ENCODE data around the gene LPIN1. TPM values are rescaled to one million over a fixed set of nuclear protein-coding genes. Genes with fewer than 3 reads are reported as not detected.
A peak's percentile ranks its signal among the peaks of the same experiment; 100 is the strongest.

Gene LPIN1
- total RNA-seq, 2 experiments from 2014 or later: 115 to 128 TPM

DNA sequence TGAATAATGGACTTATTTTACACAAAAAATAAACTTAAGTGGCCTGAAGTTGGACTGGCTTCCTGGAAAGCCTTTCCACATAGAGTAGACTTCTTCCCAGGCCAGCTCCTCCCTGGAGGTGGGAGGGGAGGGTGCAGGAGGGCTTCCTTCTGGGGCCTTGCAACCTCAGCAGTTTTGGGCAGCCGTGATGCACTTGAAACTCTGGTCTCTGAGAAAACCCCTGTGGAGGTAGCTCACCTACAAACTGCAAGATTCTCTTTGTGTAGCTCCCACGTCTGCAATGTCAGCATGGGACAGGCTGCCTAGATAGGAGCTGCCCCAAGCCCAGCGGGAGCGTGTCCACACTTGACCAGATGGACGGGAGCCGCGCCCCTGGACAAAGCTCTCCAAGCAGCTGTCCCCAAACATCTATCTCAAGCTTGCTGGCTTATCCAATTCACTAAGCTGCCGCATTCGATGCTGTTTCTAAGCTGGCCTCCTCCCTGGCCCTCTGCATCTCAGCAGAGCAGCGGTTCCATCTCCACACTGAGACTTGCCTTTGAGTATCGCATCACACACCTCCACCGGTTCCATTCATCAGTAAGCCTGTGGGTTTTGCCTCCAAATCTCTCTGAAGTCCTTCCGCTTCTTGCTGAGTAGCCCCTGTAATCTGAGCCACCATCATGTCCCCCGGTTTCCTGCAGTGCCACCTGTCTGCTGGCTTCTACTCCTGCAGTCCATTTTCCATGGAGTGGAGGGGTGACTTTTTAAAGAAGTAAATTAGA, 1.6 kb upstream of the LPIN1 start:
- H3K36me3 Mint-ChIP-seq (ENCODE audit: low read depth): no peaks in the 10 kb centered on the region
- POLR2A ChIA-PET: interaction anchor here (0.6 to 2.1 kb wide), 7 partner anchors 8 to 613 kb away, joined by 3 to 14 read pairs (median 4); no protein-coding TSS in a partner anchor
- Histone ChIP-seq H3K9me3 (ENCODE audit: control insufficient read depth in 1 of 2, insufficient read depth in 1 of 2, low read length in 2 of 2) (no peaks in the 10 kb centered on the region), H3K4me1 (ENCODE audit: insufficient read depth, low read length) (peaks cover 61% of the 10 kb centered on the region), H3K27ac (ENCODE audit: low read depth in 1 of 2, low read length in 2 of 2) (peak overlapping the region in 1 of 2 donors; percentile 61), H3K27me3 (ENCODE audit: control insufficient read depth in 1 of 2, insufficient read depth in 2 of 2, low read length in 2 of 2) (no peaks in the 10 kb centered on the region), H3K36me3 (ENCODE audit: insufficient read depth, low read length) (no peaks in the 10 kb centered on the region), H3K4me3 (ENCODE audit: low read length) (peak overlapping the region; percentile 34)
- peak overlapping the region; percentile 77 for H3K4me3 Mint-ChIP-seq
- no peaks in the 10 kb centered on the region for H3K27me3 Mint-ChIP-seq
- CTCF ChIA-PET: interaction anchor here (1.2 to 2.6 kb wide), 3 partner anchors 9 to 52 kb away, joined by 4 to 10 read pairs (median 5); no protein-coding TSS in a partner anchor
- ATAC-seq (ENCODE audit: poor library complexity) (peak; percentile 35), DNase-seq (peak in 5 of 14 experiments; percentile 31 to 66 (median 54))
- H3K9me3 Mint-ChIP-seq: no peaks in the 10 kb centered on the region
- peak overlapping the region; percentile 76 for H3K27ac Mint-ChIP-seq
- intact Hi-C loops (cut with DNase I, micrococcal nuclease): loop anchor here (2.0 to 10.0 kb wide), 5 partner anchors 52 to 982 kb away; partner anchors contain the start of genes PDIA6 (in 1 of the 2), ROCK2 (in 1 of the 2) and SLC66A3 (in 1 of the 2)
- peak; percentile 44 for TF ChIP-seq CTCF (IDR thresholded peaks at IDR 0.05)
- peaks cover 62% of the 10 kb centered on the region for H3K4me1 Mint-ChIP-seq (ENCODE audit: low read depth)

GRCh38 chr2:11745613-11746375, 638 bp upstream of the LPIN1 start:
- no peak for TF ChIP-seq CTCF (IDR thresholded peaks at IDR 0.05)
- Mint-ChIP-seq H3K9me3 (no peaks in the 10 kb centered on the region), H3K4me3 (peak overlapping the region; percentile 77), H3K36me3 (ENCODE audit: low read depth) (no peaks in the 10 kb centered on the region), H3K27me3 (no peaks in the 10 kb centered on the region), H3K4me1 (ENCODE audit: low read depth) (peaks cover 72% of the 10 kb centered on the region), H3K27ac (peak overlapping the region; percentile 76)
- Histone ChIP-seq H3K36me3 (ENCODE audit: insufficient read depth, low read length) (no peaks in the 10 kb centered on the region), H3K27ac (ENCODE audit: low read depth in 1 of 2, low read length in 2 of 2) (peak overlapping the region; percentile 36 to 60), H3K4me1 (ENCODE audit: insufficient read depth, low read length) (peaks cover 70% of the 10 kb centered on the region), H3K4me3 (ENCODE audit: low read length) (peak overlapping the region; percentile 50), H3K9me3 (ENCODE audit: control insufficient read depth in 1 of 2, insufficient read depth in 1 of 2, low read length in 2 of 2) (no peaks in the 10 kb centered on the region), H3K27me3 (ENCODE audit: control insufficient read depth in 1 of 2, insufficient read depth in 2 of 2, low read length in 2 of 2) (no peaks in the 10 kb centered on the region)
- ChIA-PET CTCF (interaction anchor here (0.6 to 2.6 kb wide), 8 partner anchors 7 to 53 kb away, joined by 4 to 10 read pairs (median 5); no protein-coding TSS in a partner anchor), POLR2A (interaction anchor here (1.5 to 2.0 kb wide), 5 partner anchors 15 to 53 kb away, joined by 3 to 11 read pairs (median 7); no protein-coding TSS in a partner anchor)
- peak in 1 of 14 experiments; percentile 33 for DNase-seq
- intact Hi-C loops (cut with DNase I, micrococcal nuclease): loop anchor here (2.0 to 10.0 kb wide), 7 partner anchors 33 to 982 kb away; partner anchors contain the start of genes E2F6 (in 1 of the 2), PDIA6 (in 1 of the 2), ROCK2 (in 1 of the 2) and SLC66A3 (in 1 of the 2)
- no peak for ATAC-seq (ENCODE audit: poor library complexity)

Measured in CD4-positive, alpha-beta T cell (primary cell).